ENCODE measurements around the gene CANT1.

DNA sequence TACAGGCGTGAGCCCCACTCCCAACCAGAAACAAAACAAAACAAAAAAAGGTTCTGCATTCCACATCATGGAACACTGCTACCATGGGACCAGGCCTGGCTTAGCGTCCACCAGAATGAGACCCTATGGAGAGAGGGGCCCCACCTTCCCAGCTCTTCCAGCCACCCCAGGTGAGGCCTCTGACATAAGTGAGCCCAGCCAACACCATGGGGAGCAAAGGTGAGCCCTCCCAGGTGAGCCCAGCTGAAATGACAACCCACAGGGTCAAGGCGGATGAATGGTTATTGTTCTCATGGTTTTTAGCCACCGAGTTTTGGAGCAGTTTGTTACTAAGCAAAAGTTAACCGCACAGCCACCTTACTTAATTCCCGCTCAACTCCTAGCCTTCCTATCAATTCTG lies 46.2 kb downstream of the CANT1 start:
- no peak for TF ChIP-seq CTCF (IDR thresholded peaks at IDR 0.05)
- TF ChIP-seq POLR2A (IDR thresholded peaks at IDR 0.05), result no peak
